ENCODE data around the gene SREBF1. TPM values are rescaled to one million over a fixed set of nuclear protein-coding genes. Genes with fewer than 3 reads are reported as not detected.

Gene SREBF1
- polyA plus RNA-seq, 3 donors = 38.3 to 60.7 (median 43.5) TPM

DNA sequence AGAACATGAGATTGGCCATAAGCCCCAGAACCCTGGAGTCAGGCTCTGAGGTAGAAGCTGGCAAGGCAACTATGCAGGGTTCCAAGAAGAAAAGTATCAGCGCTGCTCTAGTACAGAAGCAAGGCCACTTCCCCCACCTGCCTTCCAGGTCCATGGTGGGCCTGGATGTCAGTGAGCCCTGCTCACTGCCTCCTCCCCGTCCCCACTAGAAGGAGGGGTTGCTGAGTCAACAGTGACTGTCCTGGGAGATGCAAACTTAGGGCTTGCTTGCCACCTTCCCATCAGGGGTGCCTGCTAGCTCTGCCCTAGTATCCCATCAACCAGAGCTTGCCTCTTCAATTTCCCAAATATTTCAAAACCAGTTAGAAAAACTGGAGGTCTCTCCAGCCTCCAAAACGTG is 29.6 kb upstream of the SREBF1 start:
- no peak for DNase-seq

DNA sequence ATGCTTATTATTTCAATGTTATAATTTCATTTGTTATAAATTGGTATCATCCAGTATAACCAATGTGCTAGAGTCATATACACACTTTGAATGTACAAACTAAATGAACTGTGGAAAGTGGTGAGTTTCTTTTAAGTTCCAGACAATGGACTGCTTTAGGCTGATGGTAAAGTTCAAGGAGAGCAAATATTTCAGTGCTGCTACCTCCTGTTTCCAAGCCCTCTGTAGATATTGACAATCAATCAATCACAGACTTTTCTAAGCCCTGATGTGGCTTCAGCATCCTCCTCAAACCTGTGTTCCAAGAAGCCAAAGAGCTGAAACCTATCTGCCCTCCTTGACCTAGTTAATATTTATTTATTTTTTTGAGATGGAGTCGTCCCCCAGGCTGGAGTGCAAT is 28.2 kb upstream of the SREBF1 start:
- DNase-seq = no peak

DNA sequence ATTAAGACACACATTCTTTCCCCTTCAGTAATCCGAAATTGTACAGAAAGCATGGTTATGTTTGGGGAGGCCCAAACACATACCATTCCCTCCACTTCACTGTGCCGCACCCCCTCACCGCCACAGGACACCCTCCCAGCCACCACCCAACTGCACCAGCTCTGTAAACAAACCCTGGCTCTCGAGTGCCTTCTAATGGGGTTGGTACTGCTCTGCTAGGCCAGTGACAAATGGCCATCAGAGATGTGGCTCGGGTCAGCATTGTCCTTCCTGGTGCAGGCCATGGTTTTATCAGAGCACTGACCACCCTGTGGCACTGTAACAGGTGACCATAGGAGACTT is 24.0 kb upstream of the SREBF1 start:
- DNase-seq = no peak

DNA sequence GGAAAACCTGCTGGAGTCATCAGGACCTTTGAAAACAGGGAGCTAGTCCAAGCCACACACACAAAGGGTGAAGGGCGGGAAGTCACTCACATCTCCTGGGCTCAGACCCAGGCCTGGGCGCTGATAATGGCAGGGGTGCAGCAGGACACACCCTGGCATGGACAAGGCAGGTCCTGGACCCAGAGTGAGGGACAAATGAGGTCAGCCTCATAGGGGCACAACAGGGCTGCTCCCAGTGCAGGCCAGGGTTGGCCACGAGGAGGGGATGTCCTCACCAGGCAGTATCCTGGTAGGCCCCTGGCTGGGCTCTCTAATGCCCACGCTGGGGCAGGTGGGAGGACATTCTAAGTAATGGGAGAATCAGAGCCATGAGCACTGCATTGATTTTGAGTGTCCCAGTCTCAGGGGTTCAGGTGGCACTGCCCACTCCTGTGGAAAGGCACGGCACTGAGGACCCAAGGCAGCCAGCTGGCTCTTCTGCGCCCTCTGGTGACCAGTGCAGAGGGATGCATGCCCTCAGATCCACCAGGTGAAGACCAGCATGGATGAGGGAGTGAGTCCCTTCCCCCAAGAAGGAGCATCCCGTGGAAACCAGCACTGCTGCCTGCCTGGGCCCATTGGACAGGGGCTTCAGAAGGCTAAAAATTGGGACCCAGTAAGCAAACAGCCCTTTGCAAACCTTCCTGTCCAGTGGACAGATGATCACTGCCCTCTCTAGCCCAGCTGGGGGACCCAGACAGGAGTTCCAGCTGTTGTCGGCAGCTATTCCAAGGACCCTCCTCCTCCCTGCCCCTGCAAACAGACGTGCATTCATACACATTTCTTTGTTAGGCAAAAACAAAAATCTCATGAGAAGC is 23.4 kb upstream of the SREBF1 start:
- no peak for DNase-seq

DNA sequence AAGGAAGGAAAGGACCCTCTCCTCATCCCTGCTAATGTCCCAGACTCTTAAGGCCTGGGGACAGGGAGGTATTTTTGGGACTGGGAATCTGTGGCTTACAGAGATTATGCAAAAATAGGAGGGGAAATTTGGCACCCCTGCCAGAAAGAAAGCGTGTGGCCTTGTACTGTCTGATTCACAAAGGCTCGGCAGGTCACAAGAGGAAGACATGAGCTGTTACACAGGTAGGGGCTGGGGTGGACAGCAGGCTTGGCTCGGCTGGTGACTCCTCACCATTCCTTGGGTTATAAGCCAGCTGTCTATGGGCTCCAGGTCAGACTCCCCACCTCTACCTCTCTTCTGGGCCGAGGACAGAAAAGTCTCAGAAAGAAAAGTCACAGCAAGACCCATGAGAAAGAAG is 20.7 kb upstream of the SREBF1 start:
- no peak for DNase-seq

DNA sequence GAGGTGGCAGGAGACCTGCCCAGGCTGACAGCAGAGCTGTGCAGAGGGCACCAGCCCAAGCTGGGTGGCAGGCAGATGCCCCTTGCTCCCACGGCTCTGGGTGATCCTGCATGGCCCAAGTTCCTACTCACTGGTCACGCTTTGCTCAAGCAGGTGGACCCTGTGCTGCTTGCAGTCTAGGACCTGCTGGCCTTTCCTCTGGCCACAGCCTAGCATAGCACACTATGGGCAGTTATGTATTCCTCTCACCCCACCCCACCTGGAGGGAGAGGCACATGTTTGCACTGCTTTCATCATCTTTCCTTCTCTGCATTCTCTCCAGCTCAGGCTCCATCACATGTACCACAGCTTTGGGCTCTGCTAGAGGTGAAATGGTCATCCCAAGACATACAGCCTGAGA is 19.6 kb upstream of the SREBF1 start:
- no peak for DNase-seq

DNA sequence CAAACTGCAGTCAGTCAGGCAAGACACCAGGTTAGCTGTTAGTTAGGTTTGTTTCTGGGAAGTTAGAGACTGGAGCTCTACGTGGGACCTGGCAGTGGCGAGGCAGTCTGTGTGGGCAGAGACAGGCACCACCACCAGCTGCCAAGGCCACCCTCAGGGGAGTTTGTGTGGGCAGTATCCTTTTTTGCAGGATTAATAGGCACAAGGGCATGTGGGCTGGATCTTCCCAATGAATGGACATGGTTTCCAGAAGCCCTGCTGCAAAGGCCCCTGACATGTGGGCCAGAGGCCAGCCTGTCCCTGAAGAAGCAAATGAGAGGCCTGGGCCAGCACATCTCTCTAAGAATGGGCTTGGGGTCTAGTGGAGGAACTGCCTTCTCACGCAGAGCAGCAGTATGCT is 19.2 kb upstream of the SREBF1 start:
- DNase-seq = no peak

DNA sequence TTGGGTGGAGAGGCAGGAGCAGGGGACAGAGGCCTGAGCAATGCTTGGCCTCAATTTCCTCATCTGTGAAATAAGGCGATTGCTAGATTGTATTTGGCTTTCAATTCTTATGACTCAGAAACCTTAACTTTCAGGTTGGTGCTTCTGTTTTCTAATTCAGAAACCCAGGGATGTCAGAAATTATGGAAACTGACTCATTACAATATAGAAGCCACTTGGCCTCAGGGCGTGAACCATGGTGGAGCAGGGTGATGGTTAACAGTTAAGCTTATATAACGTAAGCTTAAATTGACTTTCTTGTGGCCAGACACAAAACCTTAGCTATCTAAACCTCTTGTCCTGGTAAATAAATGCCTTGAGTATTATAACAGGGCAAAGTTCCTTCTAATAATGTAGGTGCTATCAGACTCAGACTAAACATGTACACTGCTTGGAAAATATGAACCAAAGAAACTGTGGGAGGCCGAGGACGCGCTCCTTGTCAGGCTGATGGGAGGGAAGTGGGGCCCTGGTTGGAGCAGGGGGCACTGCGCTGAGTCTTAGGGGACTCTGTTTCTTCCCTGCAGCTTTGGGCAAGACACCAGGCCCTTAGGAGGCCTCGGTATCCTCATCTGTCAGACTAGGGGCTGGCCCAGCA is 17.1 kb upstream of the SREBF1 start:
- no peak for DNase-seq

DNA sequence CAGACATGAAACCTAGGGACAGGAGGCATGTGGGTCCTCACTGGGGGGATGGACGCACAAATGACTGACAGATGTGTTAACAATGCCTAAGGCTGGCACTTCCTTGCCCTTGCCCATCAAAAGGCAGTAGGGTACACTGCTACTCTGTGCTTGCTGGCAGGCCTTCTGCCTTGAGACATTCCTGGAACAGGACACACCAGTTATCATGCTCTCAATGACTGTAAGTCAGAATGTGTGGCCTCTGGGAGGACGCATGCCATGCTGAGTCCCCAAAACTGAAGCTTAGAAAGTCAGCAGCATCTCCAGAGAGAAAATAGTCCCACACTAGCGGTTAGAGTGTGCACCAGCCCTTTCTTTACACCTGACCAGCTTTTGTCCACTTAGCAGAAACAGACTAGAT is 16.1 kb upstream of the SREBF1 start:
- DNase-seq = no peak

DNA sequence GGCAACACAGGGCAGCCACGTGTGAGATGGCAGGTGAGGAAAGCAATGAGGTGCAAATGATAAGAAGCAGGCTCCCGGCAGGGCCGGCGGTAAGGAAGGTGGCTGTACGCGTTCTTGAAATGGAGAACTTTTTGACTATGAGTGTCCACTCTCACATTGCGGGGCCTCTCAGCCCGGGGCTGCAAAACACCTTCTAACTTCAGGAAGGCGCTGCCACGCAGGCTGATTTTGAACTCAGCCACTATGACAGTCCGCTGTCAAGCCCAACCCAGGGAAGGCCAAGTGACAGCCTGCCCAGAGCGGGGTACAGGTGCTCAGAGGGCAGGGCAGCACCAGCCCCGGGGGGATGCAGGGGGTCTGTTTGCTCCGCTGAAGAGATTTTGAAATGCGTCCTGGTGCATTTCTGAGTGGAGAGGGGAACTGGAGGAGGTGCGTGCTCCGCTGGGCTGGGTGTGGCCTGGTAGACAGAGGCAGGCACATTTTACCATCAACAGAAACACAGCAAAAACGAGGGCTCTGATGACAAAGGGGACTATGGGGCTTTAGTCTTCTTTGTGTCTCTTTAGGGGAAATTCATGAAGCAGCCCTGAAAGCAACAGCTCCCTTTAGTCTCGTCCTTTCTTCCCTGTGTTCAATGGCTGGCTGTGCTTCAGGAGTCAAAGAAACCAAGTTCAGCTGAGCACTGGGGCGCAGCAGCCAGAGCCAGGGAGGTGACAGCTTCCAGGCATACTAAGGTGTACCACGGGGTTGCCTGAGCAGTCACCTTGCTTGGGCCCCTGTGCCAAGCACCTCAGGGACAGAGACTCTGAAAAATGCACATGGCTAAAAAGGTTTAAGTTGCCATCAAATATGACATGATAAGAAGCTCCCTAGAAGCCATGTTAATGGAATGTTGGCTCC is 14.6 kb upstream of the SREBF1 start:
- no peak for DNase-seq

DNA sequence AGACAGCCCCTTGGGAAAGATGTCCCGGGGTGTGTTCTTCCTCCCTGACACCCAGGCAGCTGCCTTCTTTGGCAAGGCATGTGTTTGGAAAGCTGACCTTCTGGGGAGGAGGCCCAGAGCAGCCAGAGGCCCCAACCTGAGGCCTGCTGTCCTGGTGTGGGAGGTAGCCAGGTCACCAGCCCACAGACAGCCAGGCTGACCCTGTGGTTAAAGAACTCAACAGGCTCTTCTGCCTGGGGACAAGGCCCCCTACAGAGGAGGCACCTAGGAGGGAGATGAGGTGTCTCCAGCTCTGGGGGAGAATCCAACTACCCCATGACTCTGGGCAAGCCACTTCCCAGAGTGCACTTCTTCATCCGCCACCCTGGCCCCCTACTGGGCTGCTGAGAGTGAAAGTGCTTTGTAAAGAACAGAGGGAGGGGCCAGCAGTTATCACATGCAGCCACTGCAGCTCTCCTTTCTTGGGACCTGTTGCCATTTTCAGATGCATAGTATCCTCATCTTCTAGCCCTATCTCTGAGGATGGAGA is 13.1 kb upstream of the SREBF1 start:
- DNase-seq = no peak

DNA sequence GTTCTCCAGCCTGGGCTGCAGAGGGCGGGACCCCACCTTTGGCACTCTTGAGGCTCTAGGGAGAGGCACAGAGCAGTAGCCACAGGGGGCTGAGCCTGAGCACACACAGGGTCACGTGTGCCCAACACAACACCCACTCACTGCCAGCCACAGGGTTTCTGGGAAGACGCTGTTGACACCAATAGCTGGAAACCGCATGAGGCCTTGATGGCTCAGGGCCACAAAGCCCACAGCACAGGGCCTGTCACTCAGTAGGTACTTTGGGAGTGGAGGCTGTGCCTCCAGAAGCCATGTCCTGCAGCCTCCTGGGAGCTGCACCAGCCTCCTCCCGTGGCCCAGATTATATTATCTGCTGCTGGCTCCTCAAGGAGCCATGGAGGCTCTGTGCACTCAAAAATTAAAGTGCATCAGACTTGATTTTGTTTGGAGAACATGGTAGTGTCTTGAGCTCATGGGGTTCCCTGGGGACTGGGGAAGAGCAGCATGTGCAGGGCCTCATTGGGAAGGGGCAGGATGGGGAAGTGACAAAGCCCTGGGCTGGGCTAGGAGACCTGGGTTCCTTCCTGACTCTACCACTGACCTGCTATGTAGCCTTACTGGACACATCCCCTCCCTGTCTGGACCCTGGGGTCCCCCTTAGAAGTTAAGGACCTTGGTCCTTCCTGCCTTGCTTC is 12.5 kb upstream of the SREBF1 start:
- DNase-seq = no peak

DNA sequence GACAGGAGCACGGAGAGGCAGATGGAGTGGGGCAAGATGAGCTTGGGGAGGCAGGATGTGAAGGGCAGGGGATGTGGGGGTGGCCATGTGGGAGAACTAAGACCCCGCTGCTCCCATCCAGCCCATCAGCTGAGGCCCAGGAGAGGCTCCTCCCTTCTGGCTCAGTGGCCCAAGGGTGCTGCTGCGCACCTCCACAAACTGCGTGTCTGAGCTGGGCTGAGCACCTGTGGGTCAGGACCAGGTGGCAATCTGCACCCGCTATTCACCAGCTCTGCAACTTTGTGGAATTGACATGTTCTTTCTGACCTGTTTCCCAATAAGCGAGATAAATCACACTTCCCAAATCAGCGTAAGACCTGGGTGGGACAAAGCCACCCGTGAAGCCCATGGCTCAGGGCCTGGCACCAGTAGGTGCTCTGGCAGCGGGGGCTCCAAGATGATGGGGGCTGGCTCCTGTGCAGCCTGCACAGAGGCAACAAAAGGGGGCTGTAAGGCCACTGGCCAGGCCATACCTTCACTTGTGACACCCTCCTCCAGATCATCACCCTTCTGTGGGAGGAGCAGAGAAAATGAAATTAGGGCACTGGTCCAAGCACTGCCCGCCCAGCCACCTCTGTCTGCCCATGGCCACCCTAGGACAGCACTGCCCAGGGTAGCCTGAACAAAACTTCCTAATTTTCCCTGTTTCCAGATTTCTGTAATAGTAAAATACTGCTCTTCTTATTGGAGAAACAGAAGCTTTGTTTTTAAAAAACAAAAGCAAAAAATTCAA is 11.7 kb upstream of the SREBF1 start:
- DNase-seq = no peak

DNA sequence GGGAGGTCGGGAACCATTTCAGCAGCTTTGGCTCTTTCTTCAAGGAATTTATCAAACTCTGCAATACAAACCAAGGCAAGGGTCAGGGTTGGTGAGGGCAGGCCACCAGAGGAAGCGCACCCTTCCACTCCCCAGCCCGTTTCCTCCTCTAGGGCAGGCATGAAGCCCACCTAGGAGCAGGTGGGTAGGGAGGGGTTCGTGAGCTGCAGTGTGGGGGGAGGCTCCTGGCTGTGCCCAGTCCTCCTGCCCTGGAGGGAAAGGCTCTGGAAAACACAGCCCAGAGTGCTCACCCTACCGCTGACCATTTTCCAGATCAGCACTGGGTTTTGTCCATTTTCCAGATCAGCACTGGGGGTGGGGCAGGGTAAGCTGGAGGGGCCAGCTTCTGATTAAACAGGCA is 10.9 kb upstream of the SREBF1 start:
- DNase-seq = no peak

DNA sequence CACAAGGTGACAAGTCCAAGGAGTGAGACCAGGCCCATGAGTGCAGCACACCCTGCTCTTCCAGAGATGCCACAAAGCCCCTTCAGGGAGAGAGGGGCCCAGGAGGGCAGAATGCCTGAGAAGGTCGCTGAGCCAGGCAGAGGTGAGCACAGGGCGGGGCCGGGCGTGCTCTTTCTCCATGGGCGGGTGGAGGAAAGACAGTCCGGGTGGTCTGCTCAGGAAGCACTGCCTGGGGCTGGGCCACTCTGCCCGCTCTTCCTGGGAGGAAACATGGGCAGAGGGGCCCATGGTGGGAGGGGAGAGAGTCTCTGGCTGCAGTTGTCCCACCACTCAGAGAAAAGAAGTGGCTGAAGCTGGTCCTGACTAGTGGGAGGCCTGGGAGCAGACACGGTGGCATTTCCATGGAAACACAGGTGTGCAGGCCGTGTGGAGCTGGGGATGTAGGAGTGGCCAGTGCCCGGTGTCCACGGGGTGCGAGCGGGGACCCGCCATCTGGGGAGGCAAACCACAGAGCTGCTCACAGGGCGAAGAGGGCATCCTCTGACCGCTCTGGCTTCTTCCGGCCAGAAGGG is 10.4 kb upstream of the SREBF1 start:
- DNase-seq = no peak

DNA sequence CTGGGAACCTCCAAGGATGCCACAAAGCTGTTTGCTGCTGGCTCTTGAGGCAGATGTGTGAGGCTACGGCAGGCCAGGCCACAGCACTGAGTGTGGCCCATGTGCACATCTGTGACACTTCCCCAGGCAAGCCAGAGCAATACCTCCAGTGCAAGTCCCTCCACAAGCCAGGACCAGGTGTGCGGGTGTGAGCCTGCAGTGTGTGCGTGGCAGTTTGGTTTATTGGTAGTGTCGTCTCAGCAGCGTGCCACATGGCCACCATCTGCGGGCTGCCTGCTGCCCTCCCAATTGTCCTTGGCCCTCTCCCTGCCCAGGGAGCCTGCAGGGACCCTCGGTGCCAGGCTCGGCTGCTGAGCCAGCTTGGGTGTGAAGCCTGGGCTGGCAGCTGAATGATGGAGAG is 9.9 kb upstream of the SREBF1 start:
- no peak for DNase-seq

DNA sequence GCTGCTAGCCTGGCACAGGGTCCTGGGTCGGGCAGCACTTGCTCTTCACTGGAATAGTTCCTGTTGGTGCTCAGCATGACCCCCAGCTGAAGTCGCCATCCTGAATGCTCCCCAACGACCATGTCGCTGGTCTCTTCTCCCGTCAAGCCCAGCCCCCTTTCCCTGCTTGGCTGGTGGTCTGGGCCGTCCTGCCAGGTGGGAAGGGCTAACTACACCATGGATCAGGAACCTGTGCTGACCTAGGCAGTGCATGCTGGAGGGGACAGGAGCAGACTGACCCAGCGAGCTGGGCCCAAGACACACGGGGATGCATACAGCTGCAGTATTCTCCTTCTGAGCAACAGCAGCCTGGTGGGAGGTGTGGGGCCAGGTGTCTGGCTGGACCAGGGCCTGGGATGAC is 9.2 kb upstream of the SREBF1 start:
- no peak for DNase-seq

DNA sequence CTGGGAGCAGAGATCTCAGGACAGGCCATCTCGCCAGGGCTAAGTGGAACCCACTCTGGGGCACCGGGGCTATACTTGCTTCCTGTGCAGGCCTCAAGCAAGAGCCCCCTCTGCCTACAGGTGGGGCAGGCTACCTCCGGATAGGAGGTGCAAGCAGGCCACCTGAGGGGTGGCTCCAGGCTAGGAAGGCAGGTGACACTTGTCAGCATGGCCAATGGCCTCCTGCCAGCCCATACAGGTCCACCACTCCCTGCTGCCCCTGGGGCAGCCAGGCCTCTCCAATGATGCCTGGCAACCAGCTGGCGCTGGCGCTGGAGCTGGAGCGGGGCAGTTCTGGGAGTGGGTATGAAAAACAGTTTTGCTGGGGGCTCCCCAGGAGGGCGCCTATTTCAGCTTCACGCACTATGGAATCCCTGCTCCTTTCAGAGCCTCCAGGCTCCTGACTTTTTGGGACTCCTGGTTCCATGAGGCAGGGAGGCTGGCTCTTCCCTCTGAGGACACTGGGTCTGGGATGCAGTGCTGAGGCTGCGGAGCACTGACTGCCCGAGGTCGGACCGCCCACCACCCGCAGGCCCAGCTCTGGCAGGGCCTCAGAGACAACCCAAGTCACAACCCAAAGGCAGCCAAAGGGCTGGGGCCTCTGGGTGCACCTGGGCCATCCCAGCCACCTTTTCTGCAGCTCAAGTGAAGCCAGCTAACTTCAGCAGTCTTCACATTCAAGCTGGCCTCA is 8.4 kb upstream of the SREBF1 start:
- no peak for DNase-seq

DNA sequence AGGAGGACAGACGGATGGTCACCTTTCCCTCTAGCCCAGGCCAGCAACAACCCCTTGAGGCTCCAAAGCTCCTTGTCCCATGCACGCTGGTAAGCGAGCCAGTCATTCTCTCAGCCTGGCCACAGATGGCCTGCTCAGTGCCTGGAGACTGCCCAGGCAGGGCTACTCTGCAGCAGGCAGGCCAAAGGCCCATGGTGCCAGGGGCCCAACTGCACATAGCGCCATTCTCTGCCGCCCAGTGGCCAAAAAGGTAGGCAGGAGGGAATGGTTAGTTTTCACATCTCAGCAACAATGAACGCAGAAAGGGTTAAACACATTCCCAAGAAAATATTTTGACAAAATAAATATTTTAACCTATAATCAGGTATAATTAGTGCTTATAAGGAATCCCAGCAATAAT is 7.7 kb upstream of the SREBF1 start:
- DNase-seq = no peak

DNA sequence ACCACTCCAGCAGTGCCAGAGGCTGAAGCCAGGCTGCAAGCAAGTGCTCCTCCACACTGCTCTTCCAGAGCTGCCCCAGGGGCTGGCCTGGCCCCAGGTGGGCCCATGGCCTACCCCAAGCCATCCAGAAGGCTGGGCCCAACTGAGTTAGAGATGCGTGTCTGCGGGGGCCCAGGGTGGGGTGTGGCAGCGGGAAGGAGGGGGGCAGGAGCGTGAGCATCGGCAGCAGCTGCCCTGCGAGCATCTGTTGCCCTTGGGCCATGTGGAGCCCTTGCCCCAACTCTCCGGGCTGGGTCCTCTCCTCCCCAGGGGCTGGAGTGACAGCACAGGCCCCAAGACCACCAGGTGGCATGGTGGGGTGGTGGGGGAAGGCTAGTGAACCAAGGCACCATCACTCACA is 7.3 kb upstream of the SREBF1 start:
- DNase-seq = no peak
